ENCODE data around the gene SH3YL1. TPM values are rescaled to one million over a fixed set of nuclear protein-coding genes. Genes with fewer than 3 reads are reported as not detected.

SH3YL1 gene
- total and polyA plus RNA-seq, 2 of the 4 experiments (the other 2 are of a cell fraction): 18.1 to 21.2 TPM

DNA sequence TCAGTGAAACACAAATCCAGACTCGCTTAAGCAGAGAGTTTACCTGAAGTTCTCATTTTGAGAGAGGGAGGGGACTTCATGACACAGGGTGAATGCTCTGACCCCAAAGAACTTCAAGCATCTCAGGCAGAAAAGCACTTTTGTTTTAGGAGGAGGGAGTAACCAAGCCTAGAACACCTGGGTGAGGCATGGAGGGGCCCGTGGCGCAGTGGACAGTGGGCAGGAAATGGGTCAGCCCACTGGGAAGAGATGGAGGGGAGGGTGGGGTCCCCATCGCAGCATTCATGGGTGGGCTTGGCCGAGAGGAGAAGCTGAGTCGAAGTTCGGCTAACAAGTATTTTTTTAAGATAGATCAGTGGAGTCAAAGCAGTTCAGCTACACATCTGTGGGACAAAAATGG, 67.9 kb downstream of the SH3YL1 start:
- CTCF ChIA-PET: no interaction called here
- POLR2A ChIA-PET (ENCODE audit: unreplicated experiment): no interaction called here
- no peak for ATAC-seq (ENCODE audit: low read depth)
- Histone ChIP-seq H3K14ac (replicated peaks; ENCODE audit: low read depth, low read length) (no peak overlapping the region), H3K79me1 (ENCODE audit: low read depth in 1 of 2, low read length in 2 of 2) (no peaks in the 10 kb centered on the region), H2BK5ac (ENCODE audit: low read depth, low read length, poor library complexity, severe bottlenecking) (no peak overlapping the region), H3K4me2 (ENCODE audit: low read depth, low read length) (no peak overlapping the region), H2BK15ac (ENCODE audit: low read depth, low read length) (no peak overlapping the region), H3K4me1 (ENCODE audit: control insufficient read depth, insufficient read depth, low read length) (no peaks in the 10 kb centered on the region), H4K5ac (ENCODE audit: low read depth, low read length) (no peak overlapping the region), H3K9ac (ENCODE audit: low read depth, low read length) (no peak overlapping the region), H3K27ac (ENCODE audit: insufficient read depth, low read length) (no peak overlapping the region), H3K9me3 (ENCODE audit: control insufficient read depth, insufficient read depth, low read length) (peaks cover 22% of the 10 kb centered on the region), H2BK120ac (ENCODE audit: low read depth, low read length) (no peak overlapping the region), H3K27me3 (ENCODE audit: control insufficient read depth, insufficient read depth, low read length) (no peaks in the 10 kb centered on the region), H4K20me1 (ENCODE audit: insufficient read depth, low read length) (no peaks in the 10 kb centered on the region), H3K23ac (ENCODE audit: low read depth, low read length) (no peak overlapping the region), H4K8ac (ENCODE audit: low read depth in 2 of 2, low read length in 2 of 2) (no peak overlapping the region), H4K91ac (ENCODE audit: insufficient read depth, low read depth, low read length) (no peak overlapping the region), H2AK5ac (ENCODE audit: low read depth, low read length) (no peak overlapping the region), H3K56ac (ENCODE audit: extremely low read depth, insufficient read depth, low read length) (no peak overlapping the region), H3K9me1 (ENCODE audit: insufficient read depth, low read length) (no peaks in the 10 kb centered on the region), H3K4me3 (ENCODE audit: insufficient read depth, low read depth, low read length) (no peak overlapping the region), H2AFZ (replicated peaks; ENCODE audit: low read length, poor library complexity) (no peak overlapping the region), H2BK20ac (ENCODE audit: low read depth, low read length) (no peak overlapping the region), H2AK9ac (replicated peaks; ENCODE audit: low read depth, low read length, poor library complexity) (no peak overlapping the region), H3K36me3 (ENCODE audit: control insufficient read depth, insufficient read depth, low read length) (no peaks in the 10 kb centered on the region), H3K18ac (ENCODE audit: low read depth, low read length) (no peak overlapping the region), H3K4ac (ENCODE audit: low read depth, low read length) (no peak overlapping the region)
- TF ChIP-seq FOS (IDR thresholded peaks at IDR 0.05; ENCODE audit: low read depth, low read length) (no peak), MXI1 (IDR thresholded peaks at IDR 0.05; ENCODE audit: borderline replicate concordance, low read depth, low read length) (no peak), MAZ (IDR thresholded peaks at IDR 0.05; ENCODE audit: borderline replicate concordance, low read depth, low read length) (no peak), POLR2A (IDR thresholded peaks at IDR 0.05; ENCODE audit: low read depth, low read length) (no peak), RCOR1 (IDR thresholded peaks at IDR 0.05; ENCODE audit: insufficient replicate concordance, low read length) (no peak), MAFK (IDR thresholded peaks at IDR 0.05; ENCODE audit: low read depth, low read length) (no peak)
- TF ChIP-seq, protein P1, sequence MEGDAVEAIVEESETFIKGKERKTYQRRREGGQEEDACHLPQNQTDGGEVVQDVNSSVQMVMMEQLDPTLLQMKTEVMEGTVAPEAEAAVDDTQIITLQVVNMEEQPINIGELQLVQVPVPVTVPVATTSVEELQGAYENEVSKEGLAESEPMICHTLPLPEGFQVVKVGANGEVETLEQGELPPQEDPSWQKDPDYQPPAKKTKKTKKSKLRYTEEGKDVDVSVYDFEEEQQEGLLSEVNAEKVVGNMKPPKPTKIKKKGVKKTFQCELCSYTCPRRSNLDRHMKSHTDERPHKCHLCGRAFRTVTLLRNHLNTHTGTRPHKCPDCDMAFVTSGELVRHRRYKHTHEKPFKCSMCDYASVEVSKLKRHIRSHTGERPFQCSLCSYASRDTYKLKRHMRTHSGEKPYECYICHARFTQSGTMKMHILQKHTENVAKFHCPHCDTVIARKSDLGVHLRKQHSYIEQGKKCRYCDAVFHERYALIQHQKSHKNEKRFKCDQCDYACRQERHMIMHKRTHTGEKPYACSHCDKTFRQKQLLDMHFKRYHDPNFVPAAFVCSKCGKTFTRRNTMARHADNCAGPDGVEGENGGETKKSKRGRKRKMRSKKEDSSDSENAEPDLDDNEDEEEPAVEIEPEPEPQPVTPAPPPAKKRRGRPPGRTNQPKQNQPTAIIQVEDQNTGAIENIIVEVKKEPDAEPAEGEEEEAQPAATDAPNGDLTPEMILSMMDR (conservative IDR thresholded peaks at IDR 0.05; ENCODE audit: low read depth, low read length): no peak
- 50% methylated on average over 1 of the region's 7 CpGs; no CpG with 5 or more reads in 1 of the 2 experiments for WGBS, 2 experiments (ENCODE audit: extremely low coverage in 2 of 2, insufficient read length in 1 of 2)
- no peak for DNase-seq
- BruUV-seq (replicated peaks): no TSS peak
- intact Hi-C loops (cut with micrococcal nuclease) (no loop called here), in situ Hi-C loops (cut with MboI; ENCODE audit: low sequenced_read_pairs) (no loop called here), dilution Hi-C loops (cut with HindIII; ENCODE audit: low sequenced_read_pairs, unreplicated experiment) (no loop called here)

Measured in IMR-90 (cell line).